Colonic mucosa (tissue), 4 donors: Measurements from ENCODE around the gene GNG11. TPM values are rescaled to one million over a fixed set of nuclear protein-coding genes. Genes with fewer than 3 reads are reported as not detected.

Source experiments
- DNase-seq: peaks from one replicate; pipeline ENCODE4 v3.0.0-alpha.2; 2020
- H3K27ac ChIP-seq: fragments of 200-600 bp; one replicate; pipeline ENCODE4 v1.8.0; 2021
- H3K27me3 ChIP-seq: fragments of 200-600 bp; one replicate; pipeline ENCODE4 v1.8.0; 2021
- H3K36me3 ChIP-seq: fragments of 200-600 bp; one replicate; pipeline ENCODE4 v1.8.0; 2021
- H3K4me1 ChIP-seq: fragments of 200-600 bp; one replicate; pipeline ENCODE4 v1.8.0; 2021; ENCODE audit warnings: mild to moderate bottlenecking
- H3K4me3 ChIP-seq: fragments of 200-600 bp; one replicate; pipeline ENCODE4 v1.8.0; 2021
- H3K9ac ChIP-seq, 2 donors: one replicate each; pipeline ENCODE4 v1.7.0; 2013; ENCODE audit warnings: control low read depth in 2 of 2, low read depth in 2 of 2, low read length in 2 of 2
- H3K9me3 ChIP-seq: fragments of 200-600 bp; one replicate; pipeline ENCODE4 v1.8.0; 2021
- CTCF ChIP-seq: fragments of 200-600 bp; IDR thresholded peaks from one replicate; pipeline ENCODE4 v1.8.0; 2022; ENCODE audit warnings: antibody characterized with exemption, mild to moderate bottlenecking
- intact Hi-C: fragments of 100-400 bp; cut with DNase I; formaldehyde crosslinking; loops from one replicate; pipeline ENCODE4 v1.14.1; 2022
- total RNA-seq, 2 donors: library from RNA; stranded (reverse); fragmentation: NEBNext Ultra II Directional in 1 of 2; extraction: Animal tissue kit (Norgen Biotek cat#: 25700) in 1 of 2; gene quantifications; one replicate each; pipeline ENCODE4 v1.2.1, GENCODE V29; 2021
- donor health status: healthy.
- donor health status: DM: no; HTN: no; CAD: no.
- donor health status: DM: no; HTN: no; CAD: no.

The GNG11 gene
- total RNA-seq, 2 donors from 2014 or later, result 2.1 to 4.1 TPM

DNA sequence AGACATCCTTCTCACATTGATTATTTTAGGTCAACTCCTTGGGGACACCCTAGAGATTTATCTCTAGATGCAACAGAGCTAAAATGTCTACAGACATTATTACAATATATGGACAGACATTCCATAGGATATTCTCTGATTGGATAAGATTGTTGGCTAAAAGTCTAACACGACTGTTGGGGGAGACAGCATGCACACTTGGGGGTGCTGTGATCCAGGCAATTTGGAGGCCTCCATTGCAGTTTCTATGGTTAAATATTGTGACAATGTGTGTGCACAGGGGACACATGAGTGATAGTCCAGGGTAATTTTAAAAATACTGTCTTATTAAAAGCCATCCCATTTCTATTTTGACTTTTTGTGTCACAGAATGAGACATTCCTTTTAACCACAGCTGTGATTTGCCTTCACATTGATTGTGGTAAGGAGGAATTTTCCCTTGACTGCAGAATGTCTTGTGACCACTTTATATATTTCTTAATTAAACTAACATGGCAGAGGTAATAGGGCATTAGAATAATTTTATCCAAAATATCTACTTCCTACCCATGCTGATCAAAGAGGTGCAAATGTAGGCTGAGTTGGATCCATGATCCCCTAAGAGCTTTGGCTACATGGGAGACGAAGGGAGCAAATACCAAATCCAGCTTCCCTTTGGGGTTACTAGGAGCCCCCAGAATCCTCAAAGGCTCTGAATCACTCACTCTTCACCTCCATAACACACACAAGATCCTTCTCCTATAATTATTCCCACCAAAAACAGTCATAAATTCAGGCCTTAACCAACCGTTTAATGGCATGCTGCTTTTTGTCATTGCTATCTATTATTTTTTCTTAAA is 38.2 kb upstream of the GNG11 start:
- intact Hi-C loops, result no loop called here
- Histone ChIP-seq H3K36me3 (no peaks in the 10 kb centered on the region), H3K9me3 (no peaks in the 10 kb centered on the region), H3K4me1 (no peaks in the 10 kb centered on the region), H3K4me3 (no peak overlapping the region), H3K9ac (no peak overlapping the region), H3K27me3 (no peaks in the 10 kb centered on the region), H3K27ac (no peak overlapping the region)
- DNase-seq, result no peak
- TF ChIP-seq CTCF, result no peak

GRCh38 chr7:93883917-93884345 is 37.6 kb upstream of the GNG11 start:
- Histone ChIP-seq H3K4me1 (no peaks in the 10 kb centered on the region), H3K27ac (no peak overlapping the region), H3K36me3 (no peaks in the 10 kb centered on the region), H3K4me3 (no peak overlapping the region), H3K9ac (no peak overlapping the region), H3K9me3 (no peaks in the 10 kb centered on the region), H3K27me3 (no peaks in the 10 kb centered on the region)
- intact Hi-C loops, result no loop called here
- no peak for TF ChIP-seq CTCF
- DNase-seq, result no peak

DNA sequence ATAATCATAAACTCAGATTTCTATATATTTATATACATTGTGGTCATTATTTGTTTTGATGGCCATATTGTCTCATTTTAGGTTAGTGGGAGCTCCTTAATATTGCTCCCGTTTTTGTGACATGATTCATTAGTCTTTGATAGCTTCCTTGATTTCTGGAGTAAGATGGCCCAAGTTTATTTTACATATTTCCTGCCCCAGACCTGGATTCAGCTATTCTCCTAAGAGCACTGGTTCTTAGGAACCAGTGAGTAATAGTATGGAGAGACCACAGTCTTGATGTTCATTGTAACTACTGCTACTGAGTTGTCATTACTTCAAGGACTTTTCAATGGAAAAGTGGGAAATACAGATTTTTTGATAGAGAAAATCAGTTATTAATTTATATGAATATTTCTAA is 37.0 kb upstream of the GNG11 start:
- intact Hi-C loops, result no loop called here
- Histone ChIP-seq H3K4me1 (no peaks in the 10 kb centered on the region), H3K9me3 (no peaks in the 10 kb centered on the region), H3K36me3 (no peaks in the 10 kb centered on the region), H3K27me3 (peaks cover under 1% of the 10 kb centered on the region), H3K27ac (no peak overlapping the region), H3K9ac (no peak overlapping the region), H3K4me3 (no peak overlapping the region)
- DNase-seq, result no peak
- no peak for TF ChIP-seq CTCF

- no peak overlapping the region for H3K4me3 ChIP-seq
- intact Hi-C loops, result no loop called here
- peaks cover 16% of the 10 kb centered on the region for H3K27me3 ChIP-seq
- no peaks in the 10 kb centered on the region for H3K4me1 ChIP-seq
- TF ChIP-seq CTCF, result no peak
- no peaks in the 10 kb centered on the region for H3K9me3 ChIP-seq
- no peak for DNase-seq
- H3K36me3 ChIP-seq, result no peaks in the 10 kb centered on the region
- no peak overlapping the region for H3K9ac ChIP-seq
- no peak overlapping the region for H3K27ac ChIP-seq
These were observed 32.3 kb upstream of the GNG11 start for GRCh38 chr7:93889261-93889660.

GRCh38 chr7:93890041-93890463 is 31.5 kb upstream of the GNG11 start:
- Histone ChIP-seq H3K36me3 (no peaks in the 10 kb centered on the region), H3K9me3 (no peaks in the 10 kb centered on the region), H3K4me3 (peak overlapping the region; percentile 31), H3K9ac (no peak overlapping the region), H3K4me1 (no peaks in the 10 kb centered on the region), H3K27ac (no peak overlapping the region), H3K27me3 (peaks cover 16% of the 10 kb centered on the region)
- DNase-seq, result no peak
- intact Hi-C loops, result no loop called here
- TF ChIP-seq CTCF, result no peak
